HG03565 (cell line): ENCODE measurements around the gene LCNL1.

Source experiments
- ATAC-seq: cut with Tn5 transposase; IDR thresholded peaks from one replicate; pipeline ENCODE4 v1.9.1; 2021; ENCODE audit warnings: mild to moderate bottlenecking, moderate library complexity; ENCODE audit not compliant: unreplicated experiment

The LCNL1 gene

DNA sequence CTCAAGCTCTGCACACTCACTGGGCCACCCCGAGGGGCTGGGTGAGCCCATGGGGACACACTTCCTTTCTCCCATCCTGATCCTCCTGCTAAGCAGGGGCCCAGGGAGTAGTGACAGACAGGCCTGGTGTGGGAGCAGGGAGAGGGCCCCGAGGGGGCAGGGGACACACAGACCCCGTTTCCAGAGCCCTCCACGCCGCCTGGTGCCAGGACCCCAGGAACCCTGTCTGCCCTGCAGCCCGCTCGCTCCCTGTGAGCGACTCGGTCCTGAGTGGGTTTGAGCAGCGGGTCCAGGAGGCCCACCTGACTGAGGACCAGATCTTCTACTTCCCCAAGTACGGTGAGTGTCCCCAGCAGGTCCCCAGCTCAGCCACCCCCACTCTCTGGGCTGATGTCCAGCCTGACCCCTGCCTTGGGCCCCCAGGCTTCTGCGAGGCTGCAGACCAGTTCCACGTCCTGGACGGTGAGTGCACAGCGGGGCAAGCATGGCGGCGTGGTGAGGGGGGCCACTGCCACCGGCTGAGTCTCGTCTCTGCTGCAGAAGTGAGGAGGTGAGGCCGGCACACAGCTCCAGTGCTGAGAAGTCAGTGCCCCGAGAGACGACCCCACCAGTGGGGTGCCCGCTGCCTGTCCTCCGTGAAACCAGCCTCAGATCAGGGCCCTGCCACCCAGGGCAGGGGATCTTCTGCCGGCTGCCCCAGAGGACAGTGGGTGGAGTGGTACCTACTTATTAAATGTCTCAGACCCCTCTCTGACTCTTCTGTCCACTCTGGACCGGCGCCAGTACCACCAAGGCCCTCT is 36.4 kb upstream of the LCNL1 start:
- ATAC-seq = no peak

- no peak for ATAC-seq
Observed at GRCh38 chr9:136947028-136947891, 35.5 kb upstream of the LCNL1 start.

DNA sequence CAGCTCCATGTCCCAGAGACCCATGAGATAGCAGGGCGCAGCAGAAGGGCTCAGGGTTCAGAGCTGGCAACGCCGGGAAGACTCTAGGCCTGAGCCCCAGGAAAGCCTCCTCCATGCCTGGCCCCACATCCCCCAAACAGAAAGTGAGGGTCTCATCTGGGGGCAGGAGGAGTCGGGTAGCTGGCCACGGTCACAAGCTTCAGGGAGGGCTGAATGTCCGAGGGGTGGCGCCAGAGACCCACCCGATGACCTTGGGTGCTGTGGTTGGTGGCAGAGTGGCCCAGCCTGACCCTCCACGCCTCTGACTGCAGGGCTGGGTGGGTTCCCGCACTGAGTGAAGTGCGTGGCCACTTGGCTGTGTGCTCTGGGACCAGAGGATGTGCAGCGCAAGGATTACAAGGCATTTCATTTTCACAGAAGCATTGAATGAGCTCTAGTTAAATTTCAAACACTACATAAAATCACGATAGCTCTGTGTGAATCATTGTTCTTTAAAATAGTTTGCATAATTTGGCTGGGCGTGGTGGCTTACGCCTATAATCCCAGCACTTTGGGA is 34.8 kb upstream of the LCNL1 start:
- no peak for ATAC-seq

DNA sequence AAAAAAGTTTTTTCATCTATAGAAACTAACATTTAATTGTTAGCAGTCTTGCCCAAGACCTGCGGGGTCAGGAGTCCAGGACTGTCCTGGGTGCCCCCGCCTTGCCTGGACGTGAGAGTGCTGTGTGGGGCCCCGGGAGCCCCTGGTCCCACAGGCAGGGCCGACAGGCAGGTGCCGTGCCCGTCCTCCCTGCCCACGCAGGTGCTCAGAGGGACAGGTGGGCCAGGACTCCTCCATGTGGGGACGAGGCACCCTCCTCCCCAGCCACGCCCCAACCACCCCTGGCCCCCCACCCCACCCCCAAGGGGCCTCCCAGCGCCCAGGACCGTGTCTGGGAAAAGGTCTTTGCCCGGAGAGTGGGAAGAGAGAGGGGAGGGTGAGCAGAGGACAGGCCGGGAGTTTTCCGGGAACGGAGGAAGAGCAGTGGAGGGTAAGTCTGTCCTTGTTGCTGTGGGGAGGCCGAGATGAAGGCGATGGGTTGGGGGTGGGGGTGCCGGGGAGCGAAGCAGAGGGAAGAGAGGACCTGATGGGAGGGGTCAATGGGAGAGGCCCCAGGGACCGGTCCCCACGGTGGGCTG is 33.5 kb upstream of the LCNL1 start:
- no peak for ATAC-seq

DNA sequence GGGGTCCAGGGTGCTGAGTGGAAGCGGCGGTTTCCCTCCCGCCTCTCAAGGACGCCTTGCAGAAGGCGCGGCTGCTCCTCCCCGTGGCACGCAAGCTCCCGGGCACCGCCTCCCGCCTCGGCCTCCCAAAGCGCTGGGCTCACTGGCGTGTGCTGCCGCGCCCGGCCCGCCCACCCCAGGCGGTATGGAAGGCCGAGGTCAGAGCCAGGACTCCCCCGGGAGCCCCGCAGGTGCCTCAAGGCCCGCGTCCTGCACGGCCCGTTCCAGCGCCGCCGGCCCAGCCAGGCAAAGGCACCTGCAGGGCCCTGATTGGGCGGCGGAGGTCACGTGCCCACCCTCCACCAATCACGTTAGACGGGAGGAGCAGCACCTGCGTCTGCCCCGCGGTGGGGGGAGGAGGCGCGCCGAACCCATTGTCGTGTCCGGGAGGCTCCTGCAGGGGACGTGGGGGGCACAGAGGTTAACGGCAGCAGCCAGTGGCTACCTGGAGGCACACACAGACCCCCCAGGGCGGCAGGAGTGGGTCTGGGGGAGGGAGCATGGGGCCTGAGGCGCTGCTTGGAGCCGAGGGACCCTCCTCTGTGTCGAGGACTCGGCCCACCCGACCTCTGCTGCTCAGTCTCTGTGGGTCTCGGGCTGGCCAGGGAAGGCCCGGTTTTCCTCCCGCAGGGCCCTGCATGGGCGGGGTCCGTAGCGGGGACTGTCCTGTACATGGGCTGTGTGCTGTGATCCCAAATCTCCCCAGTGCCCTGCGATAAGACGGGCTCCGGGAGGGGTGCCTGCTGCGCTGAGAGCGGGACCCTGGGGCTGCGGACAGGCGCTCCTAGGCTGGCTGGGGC is 32.8 kb upstream of the LCNL1 start:
- ATAC-seq = peak; percentile 70

GRCh38 chr9:136950656-136951276 is 32.0 kb upstream of the LCNL1 start:
- no peak for ATAC-seq

- no peak for ATAC-seq
Observed at GRCh38 chr9:136951541-136952320, 31.1 kb upstream of the LCNL1 start, which contains the start of gene LCN12. LCN12 (plus strand) TSS chr9:136952273; CDS start chr9:136952328, 55 bp downstream.

DNA sequence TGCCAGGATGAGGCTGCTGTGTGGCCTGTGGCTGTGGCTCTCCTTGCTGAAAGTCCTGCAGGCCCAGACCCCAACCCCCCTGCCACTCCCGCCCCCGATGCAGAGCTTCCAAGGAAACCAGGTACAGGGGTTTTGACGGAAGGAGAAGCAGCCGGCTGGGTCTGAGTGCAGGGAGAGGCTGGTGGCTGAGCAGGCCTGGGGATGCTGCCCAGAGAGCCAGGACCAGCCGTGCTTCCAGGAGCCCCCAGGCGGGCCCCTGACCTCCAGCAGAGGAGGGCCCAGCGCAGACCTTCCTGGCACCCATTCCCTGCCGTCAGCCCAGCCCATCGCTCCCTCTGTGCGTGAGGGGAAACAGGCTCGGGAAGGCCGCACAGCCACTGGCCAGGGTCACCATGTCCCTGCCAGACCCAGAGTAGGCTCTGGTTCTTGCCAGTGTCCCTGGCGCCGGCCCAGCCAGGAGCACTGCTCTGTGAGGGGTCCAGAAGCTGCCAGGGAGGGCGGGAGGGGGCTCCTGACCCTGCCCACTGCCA is 30.4 kb upstream of the LCNL1 start:
- ATAC-seq = no peak

- ATAC-seq = no peak
Observed at GRCh38 chr9:136952876-136953770, 29.7 kb upstream of the LCNL1 start.

- no peak for ATAC-seq
Observed at GRCh38 chr9:136953771-136954269, 29.0 kb upstream of the LCNL1 start.

DNA sequence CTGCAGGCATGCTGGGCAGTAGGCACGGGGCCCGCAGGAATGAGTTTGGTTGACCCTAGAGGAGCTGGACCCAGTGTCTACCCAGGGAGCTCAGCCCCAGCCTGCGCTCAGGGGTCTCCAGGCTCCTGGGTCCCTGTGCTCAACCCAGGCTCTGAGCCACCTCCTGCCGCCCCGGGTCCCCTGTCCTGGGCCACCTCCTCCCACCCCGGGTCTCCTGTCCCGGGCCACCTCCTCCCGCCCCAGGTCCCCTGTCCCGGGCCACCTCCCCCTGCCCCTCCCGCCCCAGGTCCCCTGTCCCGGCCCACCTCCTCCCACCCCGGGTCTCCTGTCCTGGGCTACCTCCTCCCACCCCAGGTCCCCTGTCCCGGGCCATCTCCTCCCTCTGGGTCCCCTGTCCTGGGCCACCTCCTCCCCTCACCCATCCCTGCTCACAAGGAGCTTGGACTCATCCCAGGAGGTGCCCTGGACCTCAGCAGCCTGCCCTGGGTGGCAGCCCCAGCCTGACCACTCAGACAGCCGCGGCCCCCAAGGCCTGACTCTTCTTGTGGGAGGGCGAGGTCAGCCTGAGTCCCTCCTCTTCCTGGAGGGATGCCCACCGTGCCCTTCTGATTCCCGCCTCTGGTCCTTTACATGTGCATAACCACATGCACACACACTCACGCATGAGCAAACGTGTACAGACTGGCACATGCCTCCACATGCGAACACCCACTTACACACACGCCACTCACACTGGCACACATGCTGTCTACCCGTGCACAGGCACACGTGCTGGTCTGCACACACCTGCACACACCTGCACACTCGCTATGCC is 28.3 kb upstream of the LCNL1 start:
- ATAC-seq = no peak

GRCh38 chr9:136955202-136955942 is 27.4 kb upstream of the LCNL1 start:
- ATAC-seq = no peak

GRCh38 chr9:136955943-136956335 is 26.9 kb upstream of the LCNL1 start:
- no peak for ATAC-seq

DNA sequence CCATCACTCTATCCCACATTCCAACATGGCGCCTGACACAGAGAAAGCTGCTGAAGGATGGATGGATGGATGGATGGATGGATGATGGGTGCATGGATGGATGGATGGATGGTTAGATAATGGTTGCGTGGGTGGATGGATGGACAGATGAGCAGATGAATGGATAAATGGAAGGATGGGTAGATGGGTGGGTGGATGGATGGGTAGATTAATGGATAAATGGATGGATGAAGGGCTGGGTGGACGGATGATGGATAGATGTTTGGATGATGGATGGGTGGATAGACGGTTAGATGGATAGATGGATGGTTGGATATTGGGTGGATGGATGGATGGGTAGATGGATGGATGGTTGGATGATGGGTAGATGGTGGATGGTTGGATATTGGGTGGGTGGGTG is 26.2 kb upstream of the LCNL1 start:
- ATAC-seq = no peak

GRCh38 chr9:136957461-136957860 is 25.3 kb upstream of the LCNL1 start:
- no peak for ATAC-seq

GRCh38 chr9:136957901-136958300 is 24.9 kb upstream of the LCNL1 start:
- ATAC-seq = no peak
